Upper lobe of left lung (tissue), 6 donors: ENCODE data around the gene GDF2. TPM values are rescaled to one million over a fixed set of nuclear protein-coding genes. Genes with fewer than 3 reads are reported as not detected.

ENCODE experiments used
- ATAC-seq, 2 donors: fragments of 200-7000 bp; cut with Tn5 transposase; one replicate each; pipeline ENCODE4 v1.9.1; 2022; ENCODE audit warnings: mild to moderate bottlenecking in 2 of 2, moderate library complexity in 2 of 2; ENCODE audit not compliant: low FRiP score in 2 of 2
- DNase-seq, 2 donors: peaks; one replicate each; pipeline ENCODE4 v3.0.0-alpha.2; 2019 to 2020
- H3K27ac ChIP-seq, 4 donors: fragments of 200-600 bp; sonication (generic); one replicate each; pipeline ENCODE4 v1.5.1; 2016 to 2019
- H3K27me3 ChIP-seq, 4 donors: fragments of 200-600 bp; sonication (generic); one replicate each; pipeline ENCODE4 v1.5.1; 2017 to 2019
- H3K36me3 ChIP-seq, 4 donors: fragments of 200-600 bp; sonication (generic); one replicate each; pipeline ENCODE4 v1.5.1; 2016 to 2019
- H3K4me1 ChIP-seq, 4 donors: fragments of 200-600 bp; sonication (generic); one replicate each; pipeline ENCODE4 v1.5.1; 2018 to 2019
- H3K4me3 ChIP-seq, 4 donors: fragments of 200-600 bp; sonication (generic); one replicate each; pipeline ENCODE4 v1.5.1; 2017 to 2019; ENCODE audit warnings: mild to moderate bottlenecking in 2 of 4, moderate library complexity in 1 of 4
- H3K9me3 ChIP-seq, 4 donors: fragments of 200-600 bp; sonication (generic); one replicate each; pipeline ENCODE4 v1.5.1; 2018 to 2019
- EP300 ChIP-seq, 4 donors: sonication (generic); formaldehyde crosslinking; IDR thresholded peaks; one replicate each; pipeline ENCODE4 v1.5.1; 2017; ENCODE audit warnings: antibody characterized with exemption in 4 of 4, control low read depth in 2 of 4
- POLR2A ChIP-seq, 4 donors: fragments of 450-650 bp; IDR thresholded peaks; one replicate each; pipeline ENCODE4 v1.5.1; 2016 to 2017; ENCODE audit warnings: antibody characterized with exemption in 4 of 4, mild to moderate bottlenecking in 2 of 4
- POLR2AphosphoS5 ChIP-seq, 2 donors: sonication (generic); formaldehyde crosslinking; IDR thresholded peaks; one replicate each; pipeline ENCODE4 v1.5.1; 2017; ENCODE audit warnings: antibody characterized with exemption in 2 of 2
- WGBS, 2 donors: methylation state at CpG; one replicate each; pipeline ENCODE4 v1.1.5; 2017 to 2018; 5-methylcytosine and 5-hydroxymethylcytosine counted together
- total RNA-seq, 6 donors: library from RNA; depleted of rRNA in 4 of 6; stranded (reverse); fragments of >200 nt in 4 of 6; gene quantifications; one replicate each; pipeline versions ENCODE4 v1.1.0 to v1.2.1, GENCODE V29; 2016 to 2021
- TF ChIP-seq, protein P1 (sequence below), 6 experiments: fragments of 450-650 bp in 4 of 6; fragments of 200-600 bp in 2 of 6; sonication (generic) in 2 of 6; IDR thresholded peaks; one replicate each; pipeline ENCODE4 v1.5.1; 2016 to 2019; ENCODE audit warnings: antibody characterized with exemption in 6 of 6
- donor health status: DM: no; HTN: no; CAD: no; lungs with moderate emphysema.
- donor health status: DM: no; HTN: yes; CAD: no; lungs with severe emphysema.

The GDF2 gene
- total RNA-seq, 6 donors from 2014 or later = not detected

DNA sequence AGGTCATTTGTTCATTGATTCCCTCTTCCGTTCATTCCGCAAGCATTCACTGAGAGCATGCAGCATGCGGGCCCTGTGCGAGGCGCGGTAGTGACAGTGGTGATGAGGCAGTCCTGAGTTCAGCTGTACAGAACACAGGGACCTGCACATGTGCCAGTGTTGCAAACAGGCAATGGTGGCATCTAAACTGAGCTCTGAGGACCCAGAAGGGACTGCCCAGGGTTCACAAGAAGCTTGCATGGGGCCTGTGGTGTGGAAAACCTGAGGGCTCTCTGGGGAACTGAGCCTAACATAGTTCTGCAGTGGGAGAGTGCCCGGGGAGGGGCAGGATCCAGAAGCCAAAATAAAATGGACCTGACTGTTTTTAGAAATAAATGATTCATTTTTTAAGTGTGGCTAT is 48.6 kb downstream of the GDF2 start:
- Histone ChIP-seq H3K27me3 (no peaks in the 10 kb centered on the region), H3K4me1 (no peaks in the 10 kb centered on the region), H3K36me3 (no peaks in the 10 kb centered on the region), H3K9me3 (no peaks in the 10 kb centered on the region), H3K4me3 (no peak overlapping the region), H3K27ac (no peak overlapping the region)
- 95% methylated on average over 7 of the region's 7 CpGs for whole genome bisulfite sequencing, 2 donors
- TF ChIP-seq POLR2A (IDR thresholded peaks at IDR 0.05) = no peak
- no peak for TF ChIP-seq POLR2AphosphoS5 (IDR thresholded peaks at IDR 0.05)
- TF ChIP-seq, protein P1, sequence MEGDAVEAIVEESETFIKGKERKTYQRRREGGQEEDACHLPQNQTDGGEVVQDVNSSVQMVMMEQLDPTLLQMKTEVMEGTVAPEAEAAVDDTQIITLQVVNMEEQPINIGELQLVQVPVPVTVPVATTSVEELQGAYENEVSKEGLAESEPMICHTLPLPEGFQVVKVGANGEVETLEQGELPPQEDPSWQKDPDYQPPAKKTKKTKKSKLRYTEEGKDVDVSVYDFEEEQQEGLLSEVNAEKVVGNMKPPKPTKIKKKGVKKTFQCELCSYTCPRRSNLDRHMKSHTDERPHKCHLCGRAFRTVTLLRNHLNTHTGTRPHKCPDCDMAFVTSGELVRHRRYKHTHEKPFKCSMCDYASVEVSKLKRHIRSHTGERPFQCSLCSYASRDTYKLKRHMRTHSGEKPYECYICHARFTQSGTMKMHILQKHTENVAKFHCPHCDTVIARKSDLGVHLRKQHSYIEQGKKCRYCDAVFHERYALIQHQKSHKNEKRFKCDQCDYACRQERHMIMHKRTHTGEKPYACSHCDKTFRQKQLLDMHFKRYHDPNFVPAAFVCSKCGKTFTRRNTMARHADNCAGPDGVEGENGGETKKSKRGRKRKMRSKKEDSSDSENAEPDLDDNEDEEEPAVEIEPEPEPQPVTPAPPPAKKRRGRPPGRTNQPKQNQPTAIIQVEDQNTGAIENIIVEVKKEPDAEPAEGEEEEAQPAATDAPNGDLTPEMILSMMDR (IDR thresholded peaks at IDR 0.05) = no peak
- DNase-seq (no peak), ATAC-seq (no peak)

GRCh38 chr10:47371629-47372485 is 49.6 kb downstream of the GDF2 start:
- no peaks in the 10 kb centered on the region for H3K4me1 ChIP-seq
- ATAC-seq = no peak
- H3K9me3 ChIP-seq = no peaks in the 10 kb centered on the region
- no peak for DNase-seq
- TF ChIP-seq EP300 (IDR thresholded peaks at IDR 0.05) (no peak), POLR2AphosphoS5 (IDR thresholded peaks at IDR 0.05) (no peak), POLR2A (IDR thresholded peaks at IDR 0.05) (no peak)
- TF ChIP-seq, protein P1 (IDR thresholded peaks at IDR 0.05) = no peak
- no peaks in the 10 kb centered on the region for H3K27me3 ChIP-seq
- 90% methylated on average over 7 of the region's 7 CpGs for WGBS, 2 donors
- H3K4me3 ChIP-seq = no peak overlapping the region
- no peak overlapping the region for H3K27ac ChIP-seq
- no peaks in the 10 kb centered on the region for H3K36me3 ChIP-seq

GRCh38 chr10:47372726-47373125 is 50.5 kb downstream of the GDF2 start:
- 75 to 83% methylated on average over 6 of the region's 6 CpGs for WGBS, 2 donors
- DNase-seq = no peak
- Histone ChIP-seq H3K36me3 (no peaks in the 10 kb centered on the region), H3K4me3 (no peak overlapping the region), H3K27ac (no peak overlapping the region), H3K4me1 (no peaks in the 10 kb centered on the region), H3K9me3 (no peaks in the 10 kb centered on the region), H3K27me3 (no peaks in the 10 kb centered on the region)
- TF ChIP-seq POLR2AphosphoS5 (IDR thresholded peaks at IDR 0.05) = no peak
- TF ChIP-seq POLR2A (IDR thresholded peaks at IDR 0.05) = no peak
- TF ChIP-seq, protein P1 (IDR thresholded peaks at IDR 0.05) = no peak
- TF ChIP-seq EP300 (IDR thresholded peaks at IDR 0.05) = no peak
- no peak for ATAC-seq

DNA sequence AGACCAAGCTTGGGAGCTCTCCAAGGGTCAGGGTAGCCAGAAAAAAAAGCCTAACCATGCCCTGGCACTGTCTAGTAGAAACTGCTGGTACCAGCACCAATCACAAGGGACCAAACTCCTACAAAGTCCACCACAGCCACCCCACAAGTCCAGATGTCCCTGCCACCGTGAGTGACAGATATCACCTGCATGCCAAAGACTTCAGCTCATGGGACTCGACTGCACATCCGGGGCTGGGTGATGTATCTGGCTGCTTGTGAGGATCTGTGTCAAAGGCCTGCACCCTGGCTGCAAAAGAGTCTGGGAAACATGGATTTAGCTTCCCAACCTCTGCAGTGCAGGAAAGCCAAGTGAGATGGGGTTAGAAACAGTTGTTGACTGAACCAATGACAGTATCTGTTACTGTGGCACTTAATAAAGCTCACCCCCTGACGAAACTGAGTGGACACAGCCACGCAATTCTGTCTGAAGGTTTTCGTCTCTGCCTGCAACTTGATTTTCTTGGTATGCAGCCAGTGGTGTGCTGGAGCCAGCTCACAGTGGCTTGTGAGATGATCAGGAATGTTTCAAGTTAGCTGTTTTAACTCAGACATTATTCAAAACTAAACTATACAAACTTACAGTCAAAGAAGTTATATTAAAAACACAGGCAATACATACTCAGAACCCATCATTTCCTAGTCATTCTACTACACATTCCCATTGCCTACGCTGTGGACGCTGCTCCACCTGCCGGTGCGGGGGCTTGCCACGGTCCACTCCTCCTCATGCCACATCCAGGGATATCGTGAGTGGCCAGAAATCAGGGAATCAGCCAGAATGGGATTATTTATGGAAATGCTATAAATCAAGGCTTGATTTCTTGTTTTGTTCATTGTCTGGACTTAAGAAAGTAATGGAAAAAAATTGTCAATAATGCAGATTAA is 52.6 kb downstream of the GDF2 start:
- DNase-seq = no peak
- 75 to 87% methylated on average over 10 to 12 of the region's 12 CpGs for WGBS, 2 donors
- Histone ChIP-seq H3K27me3 (no peaks in the 10 kb centered on the region), H3K36me3 (no peaks in the 10 kb centered on the region), H3K9me3 (no peaks in the 10 kb centered on the region), H3K27ac (no peak overlapping the region), H3K4me3 (no peak overlapping the region), H3K4me1 (no peaks in the 10 kb centered on the region)
- ATAC-seq = no peak
- TF ChIP-seq, protein P1 (IDR thresholded peaks at IDR 0.05) = no peak
- TF ChIP-seq POLR2AphosphoS5 (IDR thresholded peaks at IDR 0.05) (no peak), POLR2A (IDR thresholded peaks at IDR 0.05) (no peak), EP300 (IDR thresholded peaks at IDR 0.05) (no peak)
